Measurements from ENCODE around the gene LYAR. TPM values are rescaled to one million over a fixed set of nuclear protein-coding genes. Genes with fewer than 3 reads are reported as not detected.
A peak's percentile ranks its signal among the peaks of the same experiment; 100 is the strongest.

LYAR gene
- polyA plus RNA-seq, 4 donors = 4.5 to 19.7 (median 11.1) TPM

DNA sequence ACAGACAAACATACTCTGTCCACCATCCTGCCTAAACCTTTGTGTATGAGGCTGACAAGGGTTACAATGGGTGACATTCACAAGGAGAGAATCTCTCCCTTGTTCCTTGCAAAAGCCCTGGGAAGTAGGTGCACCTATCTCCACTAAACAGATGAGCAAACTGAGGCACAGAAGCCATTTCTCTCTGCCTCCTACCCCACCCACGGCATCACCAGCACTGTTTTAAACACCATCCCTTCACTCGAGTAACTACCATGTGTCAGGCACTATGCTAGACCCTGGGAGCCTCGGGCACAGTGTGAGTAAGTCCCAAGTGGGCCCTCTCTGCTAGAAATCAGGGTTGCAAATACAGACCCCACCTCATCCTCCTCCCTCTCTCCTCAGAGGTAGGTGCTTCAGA is 899 bp downstream of the LYAR start:
- peaks cover 0 to 5% (median 2%) of the 10 kb centered on the region in 3 donors for H3K36me3 ChIP-seq (ENCODE audit: control insufficient read depth in 3 of 3, insufficient read depth in 2 of 3, low read depth in 1 of 3, low read length in 3 of 3)
- H3K4me1 ChIP-seq (ENCODE audit: control insufficient read depth in 3 of 3, insufficient read depth in 2 of 3, low read depth in 1 of 3, low read length in 2 of 3) = peaks cover 4 to 16% (median 6%) of the 10 kb centered on the region in 3 donors
- FAIRE-seq (no peak), DNase-seq (no peak)
- WGBS, 3 donors = 9 to 31% (median 9%) methylated on average over 3 of the region's 3 CpGs
- H3K9me3 ChIP-seq (ENCODE audit: control insufficient read depth in 2 of 2, insufficient read depth in 1 of 2, low read depth in 1 of 2, low read length in 1 of 2) = no peaks in the 10 kb centered on the region
- H3K27ac ChIP-seq (ENCODE audit: low read depth in 1 of 3, low read length in 2 of 3) = no peak overlapping the region
- H3K27me3 ChIP-seq (ENCODE audit: control insufficient read depth in 3 of 3, insufficient read depth in 3 of 3, low read length in 3 of 3) = no peaks in the 10 kb centered on the region
- peak overlapping the region in 2 of 3 donors; percentile 55 to 83 for H3K4me3 ChIP-seq (ENCODE audit: low read depth in 1 of 3, low read length in 3 of 3)

DNA sequence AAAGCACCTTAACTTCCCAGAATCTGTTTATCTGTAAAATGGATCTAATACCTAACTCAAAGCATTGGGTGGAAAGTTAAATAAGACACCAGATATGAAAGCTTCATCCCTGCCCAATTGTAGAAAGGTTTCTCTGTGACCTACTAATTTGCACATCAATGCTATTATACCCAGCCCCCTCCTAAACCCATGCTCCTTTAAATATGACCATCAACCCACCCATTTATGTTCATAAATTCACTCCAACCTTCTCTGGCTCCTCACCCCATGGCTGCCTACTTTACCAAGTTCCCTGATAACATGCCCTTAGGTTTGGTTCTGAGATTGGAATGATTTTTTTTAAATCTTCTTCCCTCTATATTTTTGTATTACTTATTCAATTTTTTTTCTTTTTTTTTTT is 1.9 kb downstream of the LYAR start:
- FAIRE-seq (no peak), DNase-seq (no peak)
- Histone ChIP-seq H3K9me3 (ENCODE audit: control insufficient read depth in 2 of 2, insufficient read depth in 1 of 2, low read depth in 1 of 2, low read length in 1 of 2) (no peaks in the 10 kb centered on the region), H3K4me1 (ENCODE audit: control insufficient read depth in 3 of 3, insufficient read depth in 2 of 3, low read depth in 1 of 3, low read length in 2 of 3) (peaks cover 4 to 16% (median 6%) of the 10 kb centered on the region in 3 donors), H3K27me3 (ENCODE audit: control insufficient read depth in 3 of 3, insufficient read depth in 3 of 3, low read length in 3 of 3) (no peaks in the 10 kb centered on the region), H3K36me3 (ENCODE audit: control insufficient read depth in 3 of 3, insufficient read depth in 2 of 3, low read depth in 1 of 3, low read length in 3 of 3) (peaks cover 0 to 5% (median 2%) of the 10 kb centered on the region in 3 donors), H3K4me3 (ENCODE audit: low read depth in 1 of 3, low read length in 3 of 3) (no peak overlapping the region), H3K27ac (ENCODE audit: low read depth in 1 of 3, low read length in 2 of 3) (no peak overlapping the region)

- Histone ChIP-seq H3K27me3 (ENCODE audit: control insufficient read depth in 3 of 3, insufficient read depth in 3 of 3, low read length in 3 of 3) (no peaks in the 10 kb centered on the region), H3K27ac (ENCODE audit: low read depth in 1 of 3, low read length in 2 of 3) (no peak overlapping the region), H3K4me3 (ENCODE audit: low read depth in 1 of 3, low read length in 3 of 3) (no peak overlapping the region), H3K36me3 (ENCODE audit: control insufficient read depth in 3 of 3, insufficient read depth in 2 of 3, low read depth in 1 of 3, low read length in 3 of 3) (peaks cover 2 to 11% (median 6%) of the 10 kb centered on the region in 3 donors), H3K9me3 (ENCODE audit: control insufficient read depth in 2 of 2, insufficient read depth in 1 of 2, low read depth in 1 of 2, low read length in 1 of 2) (no peaks in the 10 kb centered on the region), H3K4me1 (ENCODE audit: control insufficient read depth in 3 of 3, insufficient read depth in 2 of 3, low read depth in 1 of 3, low read length in 2 of 3) (peaks cover 2 to 8% (median 3%) of the 10 kb centered on the region in 3 donors)
- 70 to 81% (median 75%) methylated on average over 11 of the region's 11 CpGs for WGBS, 3 donors
- no peak for FAIRE-seq
- peak; percentile 49 to 71 for DNase-seq
Measured at GRCh38 chr4:4284827-4285618, 4.9 kb downstream of the LYAR start.

GRCh38 chr4:4281787-4282186 is 8.2 kb downstream of the LYAR start:
- Histone ChIP-seq H3K27ac (ENCODE audit: low read depth in 1 of 3, low read length in 2 of 3) (no peak overlapping the region), H3K36me3 (ENCODE audit: control insufficient read depth in 3 of 3, insufficient read depth in 2 of 3, low read depth in 1 of 3, low read length in 3 of 3) (peaks cover 2 to 22% (median 10%) of the 10 kb centered on the region in 3 donors), H3K27me3 (ENCODE audit: control insufficient read depth in 3 of 3, insufficient read depth in 3 of 3, low read length in 3 of 3) (no peaks in the 10 kb centered on the region), H3K4me1 (ENCODE audit: control insufficient read depth in 3 of 3, insufficient read depth in 2 of 3, low read depth in 1 of 3, low read length in 2 of 3) (peaks cover 0 to 2% (median 0%) of the 10 kb centered on the region in 3 donors), H3K9me3 (ENCODE audit: control insufficient read depth in 2 of 2, insufficient read depth in 1 of 2, low read depth in 1 of 2, low read length in 1 of 2) (no peaks in the 10 kb centered on the region), H3K4me3 (ENCODE audit: low read depth in 1 of 3, low read length in 3 of 3) (no peak overlapping the region)
- 82 to 93% (median 91%) methylated on average over 6 of the region's 6 CpGs for WGBS, 3 donors
- no peak for FAIRE-seq
- no peak for DNase-seq

DNA sequence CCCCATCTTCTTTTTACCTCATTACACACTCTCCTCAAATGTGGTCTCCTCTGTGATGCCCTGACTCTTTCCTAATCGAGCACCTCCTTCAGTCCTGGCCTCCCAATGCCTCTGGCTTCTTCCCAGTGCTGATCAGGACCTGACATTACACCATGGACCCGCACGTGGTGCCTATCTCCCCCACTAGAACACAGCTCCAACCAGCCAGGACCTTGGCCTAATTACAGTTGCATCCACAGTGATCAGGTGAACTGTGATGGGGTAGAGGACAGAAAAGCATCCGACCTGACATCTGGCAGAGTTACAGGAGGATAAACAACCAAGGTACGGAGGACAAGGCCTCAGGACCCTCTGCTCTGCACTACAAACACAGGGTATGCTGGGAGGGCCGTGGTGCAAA is 12.4 kb downstream of the LYAR start:
- H3K36me3 ChIP-seq (ENCODE audit: control insufficient read depth in 3 of 3, insufficient read depth in 2 of 3, low read depth in 1 of 3, low read length in 3 of 3) = peaks cover 4 to 38% (median 21%) of the 10 kb centered on the region in 3 donors

DNA sequence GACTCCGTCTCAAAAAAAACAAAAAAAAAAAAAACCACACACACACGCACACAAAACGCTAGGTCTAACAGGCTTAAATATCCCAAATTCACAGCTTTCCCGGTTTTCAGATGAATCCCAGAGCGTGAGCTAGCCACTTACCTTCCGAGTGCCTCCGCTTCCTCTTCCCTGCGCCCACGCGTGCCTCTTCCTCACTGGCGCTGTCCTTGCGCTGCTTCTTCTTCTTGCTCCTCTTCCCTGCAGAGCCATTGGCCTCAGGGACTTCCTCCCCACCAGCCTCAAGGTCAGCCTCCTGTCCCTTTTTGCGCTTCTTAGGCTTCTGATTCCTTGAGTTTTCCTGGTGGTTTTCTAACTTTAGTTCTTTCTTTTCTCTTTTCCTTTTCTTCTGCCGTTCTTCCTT is 15.7 kb downstream of the LYAR start:
- Histone ChIP-seq H3K27me3 (ENCODE audit: control insufficient read depth in 3 of 3, insufficient read depth in 3 of 3, low read length in 3 of 3) (no peaks in the 10 kb centered on the region), H3K36me3 (ENCODE audit: control insufficient read depth in 3 of 3, insufficient read depth in 2 of 3, low read depth in 1 of 3, low read length in 3 of 3) (peaks cover 2 to 44% (median 17%) of the 10 kb centered on the region in 3 donors), H3K4me3 (ENCODE audit: low read depth in 1 of 3, low read length in 3 of 3) (no peak overlapping the region), H3K27ac (ENCODE audit: low read depth in 1 of 3, low read length in 2 of 3) (no peak overlapping the region), H3K9me3 (ENCODE audit: control insufficient read depth in 2 of 2, insufficient read depth in 1 of 2, low read depth in 1 of 2, low read length in 1 of 2) (no peaks in the 10 kb centered on the region), H3K4me1 (ENCODE audit: control insufficient read depth in 3 of 3, insufficient read depth in 2 of 3, low read depth in 1 of 3, low read length in 2 of 3) (no peaks in the 10 kb centered on the region)
- 94 to 97% (median 96%) methylated on average over 14 of the region's 14 CpGs for WGBS, 3 donors
- FAIRE-seq (no peak), DNase-seq (no peak)

More for the DNA sequence above, 12.4 kb downstream of the LYAR start:
- FAIRE-seq (no peak), DNase-seq (no peak)
- H3K4me1 ChIP-seq (ENCODE audit: control insufficient read depth in 3 of 3, insufficient read depth in 2 of 3, low read depth in 1 of 3, low read length in 2 of 3) = no peaks in the 10 kb centered on the region
- H3K27me3 ChIP-seq (ENCODE audit: control insufficient read depth in 3 of 3, insufficient read depth in 3 of 3, low read length in 3 of 3) = no peaks in the 10 kb centered on the region
- no peaks in the 10 kb centered on the region for H3K9me3 ChIP-seq (ENCODE audit: control insufficient read depth in 2 of 2, insufficient read depth in 1 of 2, low read depth in 1 of 2, low read length in 1 of 2)
- no peak overlapping the region for H3K4me3 ChIP-seq (ENCODE audit: low read depth in 1 of 3, low read length in 3 of 3)
- WGBS, 3 donors = 78 to 86% (median 83%) methylated on average over 6 of the region's 6 CpGs
- no peak overlapping the region for H3K27ac ChIP-seq (ENCODE audit: low read depth in 1 of 3, low read length in 2 of 3)

GRCh38 chr4:4271912-4272311 is 18.0 kb downstream of the LYAR start:
- DNase-seq = no peak
- Histone ChIP-seq H3K27me3 (ENCODE audit: control insufficient read depth in 3 of 3, insufficient read depth in 3 of 3, low read length in 3 of 3) (no peaks in the 10 kb centered on the region), H3K4me1 (ENCODE audit: control insufficient read depth in 3 of 3, insufficient read depth in 2 of 3, low read depth in 1 of 3, low read length in 2 of 3) (no peaks in the 10 kb centered on the region), H3K36me3 (ENCODE audit: control insufficient read depth in 3 of 3, insufficient read depth in 2 of 3, low read depth in 1 of 3, low read length in 3 of 3) (peaks cover 2 to 38% (median 15%) of the 10 kb centered on the region in 3 donors), H3K4me3 (ENCODE audit: low read depth in 1 of 3, low read length in 3 of 3) (no peak overlapping the region), H3K27ac (ENCODE audit: low read depth in 1 of 3, low read length in 2 of 3) (no peak overlapping the region), H3K9me3 (ENCODE audit: control insufficient read depth in 2 of 2, insufficient read depth in 1 of 2, low read depth in 1 of 2, low read length in 1 of 2) (no peaks in the 10 kb centered on the region)
- WGBS, 3 donors = 88 to 92% (median 90%) methylated on average over 10 of the region's 10 CpGs
- no peak for FAIRE-seq

- FAIRE-seq = no peak
- peaks cover 6 to 39% (median 15%) of the 10 kb centered on the region in 3 donors for H3K36me3 ChIP-seq (ENCODE audit: control insufficient read depth in 3 of 3, insufficient read depth in 2 of 3, low read depth in 1 of 3, low read length in 3 of 3)
- no peaks in the 10 kb centered on the region for H3K27me3 ChIP-seq (ENCODE audit: control insufficient read depth in 3 of 3, insufficient read depth in 3 of 3, low read length in 3 of 3)
- DNase-seq = no peak
- H3K4me3 ChIP-seq (ENCODE audit: low read depth in 1 of 3, low read length in 3 of 3) = no peak overlapping the region
- H3K9me3 ChIP-seq (ENCODE audit: control insufficient read depth in 2 of 2, insufficient read depth in 1 of 2, low read depth in 1 of 2, low read length in 1 of 2) = no peaks in the 10 kb centered on the region
- WGBS, 3 donors = 76 to 81% (median 79%) methylated on average over 4 of the region's 4 CpGs
- H3K27ac ChIP-seq (ENCODE audit: low read depth in 1 of 3, low read length in 2 of 3) = no peak overlapping the region
- no peaks in the 10 kb centered on the region for H3K4me1 ChIP-seq (ENCODE audit: control insufficient read depth in 3 of 3, insufficient read depth in 2 of 3, low read depth in 1 of 3, low read length in 2 of 3)
Measured at GRCh38 chr4:4270529-4270928, 19.4 kb downstream of the LYAR start.

All from small intestine (tissue), 7 donors.